ENCODE data around the gene PRMT2.
A peak's percentile ranks its signal among the peaks of the same experiment; 100 is the strongest.
"Not testable (repeated sequence)": the region's sequence is repeated elsewhere in the genome, so short reads cannot be mapped to it uniquely, and the experiment has no call there.

The PRMT2 gene

GRCh38 chr21:46618738-46619379 is 16.6 kb upstream of the PRMT2 start:
- no peak for DNase-seq

- DNase-seq, result no peak
Observed at GRCh38 chr21:46619846-46620245, 15.6 kb upstream of the PRMT2 start.

- DNase-seq, result no peak
Observed at GRCh38 chr21:46620846-46621245, 14.6 kb upstream of the PRMT2 start.

- no peak for DNase-seq
Observed at GRCh38 chr21:46621457-46622182, 13.9 kb upstream of the PRMT2 start.

GRCh38 chr21:46622226-46622625 is 13.2 kb upstream of the PRMT2 start:
- DNase-seq, result no peak

- DNase-seq, result no peak
Observed at GRCh38 chr21:46624050-46624449, 11.4 kb upstream of the PRMT2 start.

GRCh38 chr21:46625759-46626158 is 9.7 kb upstream of the PRMT2 start:
- no peak for DNase-seq

GRCh38 chr21:46626536-46626935 is 8.9 kb upstream of the PRMT2 start:
- no peak for DNase-seq

GRCh38 chr21:46626975-46627501 is 8.4 kb upstream of the PRMT2 start:
- no peak for DNase-seq

GRCh38 chr21:46627726-46628125 is 7.7 kb upstream of the PRMT2 start:
- DNase-seq, result no peak

GRCh38 chr21:46628868-46629267 is 6.6 kb upstream of the PRMT2 start:
- DNase-seq, result no peak

GRCh38 chr21:46630915-46631314 is 4.6 kb upstream of the PRMT2 start:
- not testable (repeated sequence) for DNase-seq

GRCh38 chr21:46633566-46633965 is 1.9 kb upstream of the PRMT2 start:
- DNase-seq, result no peak

- DNase-seq, result peak; percentile 40
Observed at GRCh38 chr21:46634427-46634826, 1.0 kb upstream of the PRMT2 start.

- peak; percentile 80 for DNase-seq
Observed at GRCh38 chr21:46634966-46635323, 529 bp upstream of the PRMT2 start.

GRCh38 chr21:46636181-46636512 is 673 bp downstream of the PRMT2 start:
- DNase-seq, result no peak

GRCh38 chr21:46636550-46637285 is 1.2 kb downstream of the PRMT2 start:
- no peak for DNase-seq

GRCh38 chr21:46637952-46638746 is 2.7 kb downstream of the PRMT2 start:
- no peak for DNase-seq

GRCh38 chr21:46639489-46640386 is 4.3 kb downstream of the PRMT2 start:
- DNase-seq, result peak; percentile 17

- DNase-seq, result no peak
Observed at GRCh38 chr21:46641656-46642055, 6.2 kb downstream of the PRMT2 start.

GRCh38 chr21:46643379-46644177 is 8.1 kb downstream of the PRMT2 start:
- DNase-seq, result no peak
